Endothelial cell of umbilical vein (primary cell): Measurements from ENCODE around the gene SREBF1. TPM values are rescaled to one million over a fixed set of nuclear protein-coding genes. Genes with fewer than 3 reads are reported as not detected.
A peak's percentile ranks its signal among the peaks of the same experiment; 100 is the strongest.

Source experiments
- BruUV-seq: library from RNA; stranded (reverse); fragments of 400-500 nt; replicated peaks from 2 replicates; lab custom pipeline; 2021; lab: Mats Ljungman, UMichigan
- CTCF ChIA-PET: fragments of 300-600, 350-600 bp; sonication (Branson Sonifier 250); formaldehyde crosslinking; loops from one replicate; lab custom pipeline; 2021; ENCODE audit warnings: antibody characterized with exemption, inconsistent platforms; lab: Charles Lee
- POLR2A ChIA-PET: fragments of 300-600, 350-600 bp; sonication (Branson Sonifier 250); formaldehyde crosslinking; loops from one replicate; lab custom pipeline; 2021; ENCODE audit warnings: antibody characterized with exemption, inconsistent platforms; lab: Charles Lee
- DNase-seq: peaks from one replicate; pipeline ENCODE4 v3.0.0-alpha.2; 2011; ENCODE audit warnings: low read depth, low spot score
- FAIRE-seq: peaks from 2 replicates; lab custom pipeline; 2011; peaks lifted over from hg19 to GRCh38; lab: Jason Lieb, UNC
- H2AFZ ChIP-seq: 2 replicates; pipeline ENCODE4 v1.6.0; 2012; ENCODE audit warnings: low read depth, low read length, control low read depth, inconsistent platforms
- H3K27ac ChIP-seq: 2 replicates; pipeline ENCODE4 v1.5.1; 2011; ENCODE audit warnings: low read depth, mild to moderate bottlenecking, control low read depth, low read length, moderate library complexity; ENCODE audit not compliant: insufficient read depth
- H3K27me3 ChIP-seq, 2 experiments: 2 replicates each; pipeline versions ENCODE4 v1.6.0 to v1.6.1; 2011; ENCODE audit warnings: low read length in 2 of 2, mixed read lengths in 1 of 2; ENCODE audit not compliant: control insufficient read depth in 2 of 2, insufficient read depth in 2 of 2
- H3K36me3 ChIP-seq, 2 experiments: 2 replicates in 1 of 2; 3 replicates in 1 of 2; pipeline ENCODE4 v1.5.1; 2011; ENCODE audit warnings: low read length in 2 of 2, mild to moderate bottlenecking in 1 of 2, moderate library complexity in 1 of 2; ENCODE audit not compliant: control insufficient read depth in 2 of 2, insufficient read depth in 2 of 2; ENCODE audit errors: extremely low read depth in 1 of 2
- H3K4me1 ChIP-seq: 3 replicates; pipeline ENCODE4 v1.5.1; 2011; ENCODE audit warnings: mild to moderate bottlenecking, low read length; ENCODE audit not compliant: control insufficient read depth, insufficient read depth; ENCODE audit errors: extremely low read depth
- H3K4me2 ChIP-seq: 2 replicates; pipeline ENCODE4 v1.6.1; 2011; ENCODE audit warnings: low read length, control low read depth, mixed read lengths; ENCODE audit not compliant: insufficient read depth
- H3K4me3 ChIP-seq, 3 experiments: fragments of 200-600 bp in 1 of 3; sonication (generic), shearing (Covaris generic) in 1 of 3; replicated peaks in 1 of 3; 2 replicates each; pipeline ENCODE4 v1.5.1; 2011 to 2016; ENCODE audit warnings: control low read depth in 3 of 3, low read length in 3 of 3, mild to moderate bottlenecking in 2 of 3, inconsistent platforms in 1 of 3, low read depth in 1 of 3, moderate library complexity in 1 of 3; ENCODE audit not compliant: insufficient read depth in 1 of 3
- H3K79me2 ChIP-seq: 2 replicates; pipeline ENCODE4 v1.6.0; 2012; ENCODE audit warnings: low read length, inconsistent platforms; ENCODE audit not compliant: control insufficient read depth, insufficient read depth
- H3K9ac ChIP-seq: replicated peaks from 2 replicates; pipeline ENCODE3; 2011; ENCODE audit warnings: low read length, control low read depth; ENCODE audit not compliant: insufficient read depth; ENCODE audit errors: extremely low read depth
- H3K9me1 ChIP-seq: replicated peaks from 3 replicates; pipeline ENCODE4 v1.6.0; 2011; ENCODE audit warnings: mild to moderate bottlenecking, low read length; ENCODE audit not compliant: control insufficient read depth, insufficient read depth; ENCODE audit errors: extremely low read depth
- H3K9me3 ChIP-seq: replicated peaks from 2 replicates; pipeline ENCODE4 v1.5.1; 2012; ENCODE audit warnings: low read length, inconsistent platforms; ENCODE audit not compliant: control insufficient read depth, insufficient read depth
- H4K20me1 ChIP-seq: replicated peaks from 2 replicates; pipeline ENCODE3; 2011; ENCODE audit warnings: mild to moderate bottlenecking, low read length; ENCODE audit not compliant: control insufficient read depth, insufficient read depth; ENCODE audit errors: extremely low read depth
- CTCF ChIP-seq, 2 donors: IDR thresholded peaks; 1 replicate in 1 of 2; 2 replicates in 1 of 2; pipeline ENCODE4 v1.5.1; 2011; ENCODE audit warnings: low read length in 2 of 2, mild to moderate bottlenecking in 2 of 2, moderate library complexity in 2 of 2, control low read depth in 1 of 2, inconsistent platforms in 1 of 2, low read depth in 1 of 2; ENCODE audit not compliant: insufficient read depth in 1 of 2; ENCODE audit errors: extremely low read depth in 1 of 2
- EZH2 ChIP-seq: IDR thresholded peaks from 2 replicates; pipeline ENCODE4 v1.6.1; 2012; ENCODE audit warnings: borderline replicate concordance, low read depth, mild to moderate bottlenecking, moderate library complexity, low read length, inconsistent platforms; ENCODE audit not compliant: severe bottlenecking
- FOS ChIP-seq: IDR thresholded peaks from 2 replicates; pipeline ENCODE4 v1.6.1; 2011; ENCODE audit warnings: mild to moderate bottlenecking, low read length, moderate library complexity, borderline replicate concordance; ENCODE audit not compliant: insufficient read depth
- GATA2 ChIP-seq: IDR thresholded peaks from 2 replicates; pipeline ENCODE4 v1.7.0; 2011; ENCODE audit warnings: low read depth, mild to moderate bottlenecking, moderate library complexity, mixed read lengths, low read length; ENCODE audit not compliant: insufficient read length, insufficient read depth
- JUN ChIP-seq: IDR thresholded peaks from 2 replicates; pipeline ENCODE4 v1.6.1; 2011; ENCODE audit warnings: borderline replicate concordance, low read depth; ENCODE audit not compliant: insufficient read length, insufficient read depth
- MAX ChIP-seq: IDR thresholded peaks from 2 replicates; pipeline ENCODE4 v1.6.1; 2011; ENCODE audit not compliant: insufficient read depth, insufficient read length
- MYC ChIP-seq: IDR thresholded peaks from one replicate; pipeline ENCODE4 v1.6.1; 2011; ENCODE audit warnings: mild to moderate bottlenecking, low read depth, low read length
- POLR2A ChIP-seq: IDR thresholded peaks from 2 replicates; pipeline ENCODE4 v1.6.1; 2012; ENCODE audit warnings: low read depth, mild to moderate bottlenecking, control low read depth, low read length
- POLR2AphosphoS5 ChIP-seq: IDR thresholded peaks from 2 replicates; pipeline ENCODE4 v1.6.1; 2012; ENCODE audit warnings: low read depth, mild to moderate bottlenecking, control low read depth, low read length, moderate library complexity; ENCODE audit not compliant: insufficient read depth
- dilution Hi-C: fragments of 300-500 bp; cut with MboI; formaldehyde crosslinking; loops from one replicate; pipeline ENCODE4 v1.15.0; 2019; ENCODE audit warnings: low sequenced_read_pairs; ENCODE audit not compliant: extremely low pct_ligation_motif_present
- intact Hi-C: fragments of 100-400 bp; cut with micrococcal nuclease; formaldehyde crosslinking; loops from one replicate; pipeline ENCODE4 v1.10.0; 2022
- polyA plus RNA-seq, 4 experiments: library from polyadenylated mRNA; depleted of rRNA in 3 of 4; stranded (reverse) in 3 of 4; unstranded in 1 of 4; fragments of >200 nt; gene quantifications; 2 replicates each; pipeline versions ENCODE4 v1.2.1 to v1.2.3, GENCODE V29; 2011 to 2012; ENCODE audit warnings: missing spikeins in 1 of 4
- total RNA-seq: library from RNA; stranded (reverse); gene quantifications from 2 replicates; pipeline ENCODE4 v1.2.3, GENCODE V29; 2021

SREBF1 gene
- total and polyA plus RNA-seq, 2 donors (not counting 3 experiments of a cell fraction or from before 2014, with no cell fraction given), result 50.4 to 109 TPM

GRCh38 chr17:17876959-17877528, 40.3 kb upstream of the SREBF1 start:
- Histone ChIP-seq H3K9me3 (no peaks in the 10 kb centered on the region), H2AFZ (peak overlapping the region; percentile 7), H3K27me3 (no peaks in the 10 kb centered on the region), H3K9me1 (no peaks in the 10 kb centered on the region), H3K36me3 (peaks cover 0 to 2% of the 10 kb centered on the region in 2 experiments), H3K79me2 (no peaks in the 10 kb centered on the region), H3K4me3 (peak overlapping the region in 1 of 3 experiments; percentile 4), H3K27ac (peak overlapping the region; percentile 81), H4K20me1 (no peaks in the 10 kb centered on the region), H3K4me1 (peaks cover 29% of the 10 kb centered on the region), H3K4me2 (peak overlapping the region; percentile 37), H3K9ac (peak overlapping the region; percentile 35)
- POLR2A ChIA-PET, result no interaction called here
- TF ChIP-seq POLR2A, result no peak
- TF ChIP-seq FOS, result no peak
- no peak for TF ChIP-seq MYC
- TF ChIP-seq GATA2, result no peak
- TF ChIP-seq JUN, result no peak
- no peak for TF ChIP-seq EZH2
- no peak for TF ChIP-seq MAX
- TF ChIP-seq CTCF (IDR thresholded peaks at IDR 0.05; ENCODE audit: extremely low read depth in 1 of 2, insufficient read depth in 1 of 2, low read depth in 1 of 2, low read length in 2 of 2), result no peak
- TF ChIP-seq POLR2AphosphoS5, result no peak
- dilution Hi-C loops, result loop anchor here (25.0 kb wide), 1 partner anchor 160 kb away; the partner anchor contains the start of genes ATPAF2 and GID4
- no TSS peak for BruUV-seq
- DNase-seq (no peak), FAIRE-seq (peak; percentile 42)
- intact Hi-C loops, result loop anchor here (5.0 kb wide), 3 partner anchors 45 to 195 kb away; partner anchors contain the start of gene RAI1
- CTCF ChIA-PET, result interaction anchor here (0.6 to 2.7 kb wide), 16 partner anchors 8 to 340 kb away, joined by 3 to 24 read pairs (median 4); no protein-coding TSS in a partner anchor
